HepG2 (cell line): Measurements from ENCODE around the gene CDT1. TPM values are rescaled to one million over a fixed set of nuclear protein-coding genes. Genes with fewer than 3 reads are reported as not detected.

Experiments used
- AGO2 ChIP-seq: fragments of 200-400 bp; formaldehyde crosslinking; optimal IDR thresholded peaks from 2 replicates; pipeline ENCODE3; 2017; ENCODE audit warnings: mild to moderate bottlenecking, low read depth, low read length, moderate library complexity
- CERS6 ChIP-seq: sonication (generic); formaldehyde crosslinking; IDR thresholded peaks from 2 replicates; pipeline ENCODE4 v1.5.0; 2020; ENCODE audit warnings: missing genetic modification reagents
- CSRNP2 ChIP-seq: sonication (generic); formaldehyde crosslinking; conservative IDR thresholded peaks from 2 replicates; pipeline ENCODE4 v1.8.0; 2022; ENCODE audit warnings: low read depth, missing genetic modification reagents
- GMEB2 ChIP-seq: IDR thresholded peaks from 2 replicates; pipeline ENCODE4 v1.6.1; 2016; ENCODE audit warnings: missing biosample characterization, missing genetic modification reagents, low read depth
- MED1 ChIP-seq: sonication (generic); formaldehyde crosslinking; IDR thresholded peaks from 2 replicates; pipeline ENCODE4 v1.4.0; 2020; ENCODE audit warnings: missing genetic modification reagents
- MTERF4 ChIP-seq: sonication (generic); formaldehyde crosslinking; IDR thresholded peaks from 2 replicates; pipeline ENCODE4 v1.8.0; 2023; ENCODE audit warnings: mild to moderate bottlenecking, missing genetic modification reagents
- NR1H2 ChIP-seq: sonication (generic); formaldehyde crosslinking; IDR thresholded peaks from 2 replicates; pipeline ENCODE4 v1.8.1; 2022; ENCODE audit warnings: low read depth, missing genetic modification reagents, borderline replicate concordance
- PLSCR1 ChIP-seq: sonication (generic); formaldehyde crosslinking; IDR thresholded peaks from 2 replicates; pipeline ENCODE4 v1.5.0; 2020; ENCODE audit warnings: missing genetic modification reagents, mild to moderate bottlenecking, borderline replicate concordance
- PPARG ChIP-seq: conservative IDR thresholded peaks from 2 replicates; pipeline ENCODE4 v1.6.1; 2016; ENCODE audit warnings: missing biosample characterization, missing genetic modification reagents
- RBFOX2 ChIP-seq: fragments of 200-400 bp; formaldehyde crosslinking; IDR thresholded peaks from 2 replicates; pipeline ENCODE4 v1.6.1; 2017; ENCODE audit warnings: low read depth, mild to moderate bottlenecking, low read length
- TBP ChIP-seq: sonication (generic); formaldehyde crosslinking; IDR thresholded peaks from 2 replicates; pipeline ENCODE4 v1.5.0; 2020; ENCODE audit warnings: missing genetic modification reagents
- TEAD3 ChIP-seq: optimal IDR thresholded peaks from 2 replicates; pipeline ENCODE3; 2016; ENCODE audit warnings: borderline replicate concordance
- YEATS2 ChIP-seq: sonication (generic); formaldehyde crosslinking; IDR thresholded peaks from 2 replicates; pipeline ENCODE4 v1.4.0; 2020; ENCODE audit warnings: missing genetic modification reagents, borderline replicate concordance
- ZBTB4 ChIP-seq: sonication (generic); formaldehyde crosslinking; IDR thresholded peaks from 2 replicates; pipeline ENCODE4 v1.4.0; 2020; ENCODE audit warnings: missing genetic modification reagents, mild to moderate bottlenecking, borderline replicate concordance
- ZNF513 ChIP-seq: sonication (generic); formaldehyde crosslinking; conservative IDR thresholded peaks from 2 replicates; pipeline ENCODE4 v1.5.0; 2020; ENCODE audit warnings: missing genetic modification reagents
- ZNF652 ChIP-seq: IDR thresholded peaks from 2 replicates; pipeline ENCODE4 v1.6.1; 2016; ENCODE audit warnings: low read depth, borderline replicate concordance
- ZSCAN25 ChIP-seq: sonication (generic); formaldehyde crosslinking; IDR thresholded peaks from 2 replicates; pipeline ENCODE4 v1.8.0; 2022; ENCODE audit warnings: mild to moderate bottlenecking, missing genetic modification reagents
- polyA plus RNA-seq, 8 experiments: library from polyadenylated mRNA; depleted of rRNA in 3 of 8; stranded (reverse) in 7 of 8; unstranded in 1 of 8; fragments of >200 nt; fragmentation: Illumina TruSeq in 4 of 8; extraction: Trizol in 4 of 8; gene quantifications; 2 replicates each; pipeline versions ENCODE4 v1.2.1 to v1.2.3, GENCODE V29; 2011 to 2016; ENCODE audit warnings: low read depth in 4 of 8, missing spikeins in 1 of 8, mixed read lengths in 1 of 8; ENCODE audit not compliant: insufficient read depth in 1 of 8
- total RNA-seq, 5 experiments: library from RNA; depleted of rRNA; stranded (reverse); fragments of >200 nt; fragmentation: Illumina TruSeq; extraction: Trizol; gene quantifications; 2 replicates each; pipeline ENCODE4 v1.2.3, GENCODE V29; 2016; ENCODE audit warnings: low read depth in 1 of 5

CDT1 gene
- total and polyA plus RNA-seq, 2 of the 13 experiments (the other 11 are each of a cell fraction or from before 2014, with no cell fraction given), result 23.1 to 23.8 TPM

- TF ChIP-seq YEATS2, result no peak
- TF ChIP-seq PPARG (CRISPR knock-in tag), result peak; percentile 48; the same call in 1 of the 2 replicates
- no peak for TF ChIP-seq GMEB2 (CRISPR knock-in tag)
- TF ChIP-seq ZNF652 (CRISPR knock-in tag), result no peak
- TF ChIP-seq MTERF4, result 0 out of 2 replicates have a peak, but pooled peaks have one; percentile 37
- peak; percentile 62 for TF ChIP-seq MED1 (CRISPR knock-in tag)
- peak; percentile 87 for TF ChIP-seq ZSCAN25 (CRISPR knock-in tag)
- no peak for TF ChIP-seq PLSCR1
- no peak; the same call in 1 of the 2 replicates for TF ChIP-seq NR1H2 (CRISPR knock-in tag)
- TF ChIP-seq CERS6 (CRISPR knock-in tag), result no peak
- TF ChIP-seq AGO2, result peak; percentile 68
- peak; percentile 80 for TF ChIP-seq RBFOX2
- no peak for TF ChIP-seq TBP (CRISPR knock-in tag)
- no peak; the same call in 1 of the 2 replicates for TF ChIP-seq CSRNP2 (CRISPR knock-in tag)
- no peak for TF ChIP-seq ZNF513 (CRISPR knock-in tag)
- TF ChIP-seq ZBTB4, result 0 out of 2 replicates have a peak, but pooled peaks have one; percentile 51
- peak; percentile 51 for TF ChIP-seq TEAD3
Observed at GRCh38 chr16:88785106-88785924, 18.3 kb upstream of the CDT1 start, which contains the start of gene PIEZO1 (continued).
